Adrenal gland (tissue), 12 donors: ENCODE measurements around the gene FKBP10. TPM values are rescaled to one million over a fixed set of nuclear protein-coding genes. Genes with fewer than 3 reads are reported as not detected.

Source experiments
- DNase-seq, 7 donors: peaks; one replicate each; pipeline ENCODE4 v3.0.0-alpha.2; 2019 to 2020
- H3K27ac ChIP-seq, 5 donors: fragments of 200-600 bp; sonication (generic) in 4 of 5; 1 replicate in 3 of 5; 2 replicates in 2 of 5; pipeline versions ENCODE4 v1.5.1 to v1.8.0; 2016 to 2020; ENCODE audit warnings: mild to moderate bottlenecking in 1 of 5
- H3K27me3 ChIP-seq: fragments of 200-600 bp; 2 replicates; pipeline ENCODE4 v1.8.0; 2021
- H3K36me3 ChIP-seq, 2 donors: fragments of 200-600 bp; replicated peaks in 1 of 2; 1 replicate in 1 of 2; 2 replicates in 1 of 2; pipeline versions ENCODE4 v1.5.1 to v1.8.0; 2018 to 2022
- H3K4me1 ChIP-seq, 2 donors: fragments of 200-600 bp; replicated peaks in 1 of 2; 1 replicate in 1 of 2; 2 replicates in 1 of 2; pipeline versions ENCODE4 v1.5.1 to v1.8.0; 2018 to 2021
- H3K4me3 ChIP-seq, 4 donors: fragments of 200-600 bp; sonication (generic) in 3 of 4; one replicate each; pipeline ENCODE4 v1.5.1; 2016 to 2018
- H3K9me3 ChIP-seq, 3 donors: fragments of 200-600 bp; sonication (generic) in 1 of 3; replicated peaks in 1 of 3; 1 replicate in 2 of 3; 2 replicates in 1 of 3; pipeline versions ENCODE4 v1.5.1 to v1.8.0; 2016 to 2021
- POLR2A ChIP-seq, 2 donors: fragments of 450-650 bp; IDR thresholded peaks; one replicate each; pipeline ENCODE4 v1.6.1; 2017; ENCODE audit warnings: antibody characterized with exemption in 2 of 2, mild to moderate bottlenecking in 2 of 2, moderate library complexity in 1 of 2
- WGBS, 4 donors: extraction: QIAGEN DNeasy Blood & Tissue Kit in 2 of 4; methylation state at CpG; one replicate each; pipeline versions ENCODE4 v1.1.5 to v1.1.7; 2013 to 2017; 5-methylcytosine and 5-hydroxymethylcytosine counted together
- intact Hi-C, 2 donors: fragments of 100-400 bp; cut with DNase I; formaldehyde crosslinking; loops; one replicate each; pipeline versions ENCODE4 v1.14.1 to v1.15.0; 2022 to 2023
- polyA plus RNA-seq, 3 donors: library from polyadenylated mRNA; stranded (reverse); fragments of 200-250 nt in 2 of 3; fragments of 350-450 nt in 1 of 3; fragmentation: Illumina TruSeq in 1 of 3; extraction: RNeasy Lipid Tissue Mini Kit (QIAGEN cat#74804) in 1 of 3; gene quantifications; one replicate each; pipeline ENCODE4 v1.2.3, GENCODE V29; 2013 to 2014
- small RNA-seq, 2 donors: library from RNA; depleted of rRNA; stranded (forward); fragments of <200 nt; gene quantifications; one replicate each; pipeline ENCODE3, GENCODE V24; 2016
- total RNA-seq, 9 donors: library from RNA; depleted of rRNA in 4 of 9; stranded (reverse); fragments of >200 nt in 4 of 9; fragments of 120-200 nt in 1 of 9; fragmentation: NEBNext Ultra II Directional in 1 of 9; extraction: Animal tissue kit (Norgen Biotek cat#: 25700) in 1 of 9; gene quantifications; one replicate each; pipeline versions ENCODE4 v1.1.0 to v1.2.4, GENCODE V29; 2013 to 2023
- TF ChIP-seq, protein P1 (sequence below), 6 experiments: fragments of 450-650 bp in 4 of 6; fragments of 200-600 bp in 2 of 6; sonication (generic) in 1 of 6; IDR thresholded peaks; 1 replicate in 5 of 6; 2 replicates in 1 of 6; pipeline versions ENCODE4 v1.5.1 to v1.8.0; 2016 to 2021; ENCODE audit warnings: antibody characterized with exemption in 6 of 6, mild to moderate bottlenecking in 2 of 6, moderate library complexity in 1 of 6
- donor health status: healthy with polysubstance abuse.
- donor health status: Bipolar disorder and iron deficiency.
- donor health status: DM: yes; HTN: yes; CAD: no.
- donor health status: DM: no; HTN: no; CAD: no.
- donor health status: DM: no; HTN: no; CAD: no.
- donor health status: DM: yes; HTN: yes; CAD: no.

Gene FKBP10
- total and polyA plus RNA-seq, 12 donors: 28.4 to 244 (median 88.4) TPM

GRCh38 chr17:41870627-41871026 is 57.8 kb downstream of the FKBP10 start:
- no peaks in the 10 kb centered on the region for H3K9me3 ChIP-seq
- DNase-seq: no peak
- intact Hi-C loops: no loop called here
- WGBS, 4 donors: 85 to 95% (median 90%) methylated on average over 2 to 7 of the region's 7 CpGs
- H3K27ac ChIP-seq: no peak overlapping the region
- H3K4me3 ChIP-seq: no peak overlapping the region
- H3K36me3 ChIP-seq: peaks cover 0 to 65% of the 10 kb centered on the region in 2 donors
- TF ChIP-seq, protein P1, sequence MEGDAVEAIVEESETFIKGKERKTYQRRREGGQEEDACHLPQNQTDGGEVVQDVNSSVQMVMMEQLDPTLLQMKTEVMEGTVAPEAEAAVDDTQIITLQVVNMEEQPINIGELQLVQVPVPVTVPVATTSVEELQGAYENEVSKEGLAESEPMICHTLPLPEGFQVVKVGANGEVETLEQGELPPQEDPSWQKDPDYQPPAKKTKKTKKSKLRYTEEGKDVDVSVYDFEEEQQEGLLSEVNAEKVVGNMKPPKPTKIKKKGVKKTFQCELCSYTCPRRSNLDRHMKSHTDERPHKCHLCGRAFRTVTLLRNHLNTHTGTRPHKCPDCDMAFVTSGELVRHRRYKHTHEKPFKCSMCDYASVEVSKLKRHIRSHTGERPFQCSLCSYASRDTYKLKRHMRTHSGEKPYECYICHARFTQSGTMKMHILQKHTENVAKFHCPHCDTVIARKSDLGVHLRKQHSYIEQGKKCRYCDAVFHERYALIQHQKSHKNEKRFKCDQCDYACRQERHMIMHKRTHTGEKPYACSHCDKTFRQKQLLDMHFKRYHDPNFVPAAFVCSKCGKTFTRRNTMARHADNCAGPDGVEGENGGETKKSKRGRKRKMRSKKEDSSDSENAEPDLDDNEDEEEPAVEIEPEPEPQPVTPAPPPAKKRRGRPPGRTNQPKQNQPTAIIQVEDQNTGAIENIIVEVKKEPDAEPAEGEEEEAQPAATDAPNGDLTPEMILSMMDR (IDR thresholded peaks at IDR 0.05): no peak
- TF ChIP-seq POLR2A (IDR thresholded peaks at IDR 0.05): no peak
- no peaks in the 10 kb centered on the region for H3K4me1 ChIP-seq
- no peaks in the 10 kb centered on the region for H3K27me3 ChIP-seq

DNA sequence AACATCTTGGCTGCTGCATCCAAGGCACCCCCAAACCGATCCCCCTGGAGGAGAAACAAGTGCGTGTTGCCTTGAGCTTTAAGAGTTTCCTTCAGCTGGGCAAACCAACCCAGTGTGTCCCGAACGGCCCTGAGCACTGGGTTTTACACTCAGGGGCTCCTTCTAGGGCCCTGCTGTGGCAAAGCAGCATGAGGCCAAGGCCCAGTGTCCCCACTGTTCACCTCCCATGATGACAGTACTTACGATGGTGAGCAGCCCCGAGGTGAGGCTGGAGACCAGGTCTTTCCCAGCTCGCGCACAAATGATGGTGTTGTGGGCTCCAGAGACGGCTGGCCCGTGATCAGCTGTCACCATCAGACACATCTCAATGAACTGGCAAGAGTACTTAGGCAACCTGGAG is 59.0 kb downstream of the FKBP10 start:
- H3K36me3 ChIP-seq: peaks cover 0 to 67% of the 10 kb centered on the region in 2 donors
- intact Hi-C loops: no loop called here
- H3K4me3 ChIP-seq: no peak overlapping the region

More for the DNA sequence above, 59.0 kb downstream of the FKBP10 start:
- DNase-seq: no peak
- Histone ChIP-seq H3K9me3 (no peaks in the 10 kb centered on the region), H3K27ac (no peak overlapping the region), H3K27me3 (no peaks in the 10 kb centered on the region), H3K4me1 (no peaks in the 10 kb centered on the region)
- TF ChIP-seq POLR2A (IDR thresholded peaks at IDR 0.05): no peak
- TF ChIP-seq, protein P1 (IDR thresholded peaks at IDR 0.05): no peak
- 93 to 97% (median 96%) methylated on average over 6 to 10 of the region's 10 CpGs for WGBS, 4 donors

Small RNA genes lying within 50 kb of the gene (small RNA-seq; reads per million reads assigned to genes)
- gene AC125257.2: 0 reads per million in 2 donors

Other genes starting within 250 kb of the FKBP10 start
- under 1 TPM in 2 of 9 donors, not detected in 7; 0.14 to 0.32 TPM for gene KRT9, start 240.9 kb upstream of the FKBP10 start, total RNA-seq
- gene KRT9, start 240.9 kb upstream of the FKBP10 start, polyA plus RNA-seq: 1 to 10 TPM in 1 of 3 donors, under 1 TPM in 1, not detected in 1; 0.61 to 2.1 TPM
- gene KRT14, start 226.1 kb upstream of the FKBP10 start, total RNA-seq: under 1 TPM in 1 of 9 donors, not detected in 8; 0.35 TPM
- 1 to 10 TPM in 1 of 3 donors, not detected in 2; 1.2 TPM for gene KRT14, start 226.1 kb upstream of the FKBP10 start, polyA plus RNA-seq
- 1 to 10 TPM in 2 of 9 donors, under 1 TPM in 5, not detected in 2; 0.18 to 3.0 (median 0.53) TPM for gene KRT16, start 200.2 kb upstream of the FKBP10 start, total RNA-seq
- gene KRT16, start 200.2 kb upstream of the FKBP10 start, polyA plus RNA-seq: 1 to 10 TPM in 2 of 3 donors, not detected in 1; 2.6 to 4.5 TPM
- gene KRT17, start 188.4 kb upstream of the FKBP10 start, total RNA-seq: under 1 TPM in 3 of 9 donors, not detected in 6; 0.39 to 0.55 (median 0.55) TPM
- 1 to 10 TPM in 1 of 3 donors, under 1 TPM in 1, not detected in 1; 0.97 to 1.3 TPM for gene KRT17, start 188.4 kb upstream of the FKBP10 start, polyA plus RNA-seq
- 1,000 to 10,000 TPM in 1 of 9 donors, 100 to 1,000 TPM in 8; 105 to 1,189 (median 176) TPM for gene EIF1, start 124.1 kb upstream of the FKBP10 start, total RNA-seq
- gene EIF1, start 124.1 kb upstream of the FKBP10 start, polyA plus RNA-seq: 1,000 to 10,000 TPM in 1 of 3 donors, 100 to 1,000 TPM in 2; 269 to 1,002 (median 614) TPM
- not detected for gene GAST, start 100.7 kb upstream of the FKBP10 start, total RNA-seq
- gene GAST, start 100.7 kb upstream of the FKBP10 start, polyA plus RNA-seq: not detected
- 1 to 10 TPM in 3 of 9 donors, under 1 TPM in 5, not detected in 1; 0.17 to 2.8 (median 0.58) TPM for gene HAP1, start 78.4 kb upstream of the FKBP10 start, total RNA-seq
- gene HAP1, start 78.4 kb upstream of the FKBP10 start, polyA plus RNA-seq: 1 to 10 TPM in 1 of 3 donors, under 1 TPM in 2; 0.26 to 2.8 (median 0.91) TPM
- gene JUP, start 26.3 kb upstream of the FKBP10 start, total RNA-seq: 10 to 100 TPM in 8 of 9 donors, 1 to 10 TPM in 1; 9.6 to 81.3 (median 35.5) TPM
- gene JUP, start 26.3 kb upstream of the FKBP10 start, polyA plus RNA-seq: 10 to 100 TPM in 2 of 3 donors, 1 to 10 TPM in 1; 4.9 to 27.8 (median 21.1) TPM
- 10 to 100 TPM; 22.7 to 67.2 (median 30.8) TPM for gene P3H4, start 1.1 kb upstream of the FKBP10 start, total RNA-seq
- 10 to 100 TPM; 12.8 to 19.1 (median 14.1) TPM for gene P3H4, start 1.1 kb upstream of the FKBP10 start, polyA plus RNA-seq
- 10 to 100 TPM; 36.2 to 62.9 (median 49.4) TPM for gene NT5C3B, start 23.2 kb downstream of the FKBP10 start, total RNA-seq
- 100 to 1,000 TPM in 1 of 3 donors, 10 to 100 TPM in 2; 51.4 to 121 (median 98.8) TPM for gene NT5C3B, start 23.2 kb downstream of the FKBP10 start, polyA plus RNA-seq
- under 1 TPM in 1 of 9 donors, not detected in 8; 0.29 TPM for gene KLHL10, start 24.8 kb downstream of the FKBP10 start, total RNA-seq
- gene KLHL10, start 24.8 kb downstream of the FKBP10 start, polyA plus RNA-seq: under 1 TPM in 2 of 3 donors, not detected in 1; 0.10 to 0.24 TPM
- 10 to 100 TPM; 14.7 to 42.9 (median 22.9) TPM for gene KLHL11, start 52.4 kb downstream of the FKBP10 start, total RNA-seq
- gene KLHL11, start 52.4 kb downstream of the FKBP10 start, polyA plus RNA-seq: 1 to 10 TPM in 1 of 3 donors, under 1 TPM in 2; 0.17 to 3.2 (median 0.97) TPM
- gene ACLY, start 105.9 kb downstream of the FKBP10 start, total RNA-seq: 100 to 1,000 TPM in 2 of 9 donors, 10 to 100 TPM in 7; 61.8 to 190 (median 74.4) TPM
- 100 to 1,000 TPM in 1 of 3 donors, 10 to 100 TPM in 2; 18.0 to 132 (median 22.7) TPM for gene ACLY, start 105.9 kb downstream of the FKBP10 start, polyA plus RNA-seq
- gene ODAD4, start 117.6 kb downstream of the FKBP10 start, total RNA-seq: 1 to 10 TPM in 1 of 9 donors, under 1 TPM in 7, not detected in 1; 0.39 to 1.4 (median 0.46) TPM
- gene ODAD4, start 117.6 kb downstream of the FKBP10 start, polyA plus RNA-seq: 1 to 10 TPM; 1.2 to 3.5 (median 1.3) TPM
- gene CNP, start 153.8 kb downstream of the FKBP10 start, total RNA-seq: 10 to 100 TPM; 28.8 to 78.5 (median 69.2) TPM
- gene CNP, start 153.8 kb downstream of the FKBP10 start, polyA plus RNA-seq: 10 to 100 TPM; 27.9 to 44.6 (median 34.2) TPM
- 10 to 100 TPM; 44.4 to 96.4 (median 66.2) TPM for gene DNAJC7, start 204.4 kb downstream of the FKBP10 start, total RNA-seq
- gene DNAJC7, start 204.4 kb downstream of the FKBP10 start, polyA plus RNA-seq: 100 to 1,000 TPM; 102 to 148 (median 134) TPM
- gene NKIRAS2, start 207.1 kb downstream of the FKBP10 start, total RNA-seq: 10 to 100 TPM; 22.9 to 56.8 (median 27.5) TPM
- 10 to 100 TPM; 23.1 to 31.9 (median 31.4) TPM for gene NKIRAS2, start 207.1 kb downstream of the FKBP10 start, polyA plus RNA-seq
- gene C17orf113, start 237.6 kb downstream of the FKBP10 start, total RNA-seq: 1 to 10 TPM in 1 of 9 donors, under 1 TPM in 8; 0.14 to 1.1 (median 0.69) TPM
- under 1 TPM; 0.20 to 0.72 (median 0.34) TPM for gene C17orf113, start 237.6 kb downstream of the FKBP10 start, polyA plus RNA-seq